HG03354 (cell line): Measurements from ENCODE around the gene FAM117A.
"Not testable (repeated sequence)": the region's sequence is repeated elsewhere in the genome, so short reads cannot be mapped to it uniquely, and the experiment has no call there.

Source experiments
- ATAC-seq: cut with Tn5 transposase; IDR thresholded peaks from one replicate; pipeline ENCODE4 v1.9.1; 2021; ENCODE audit warnings: mild to moderate bottlenecking; ENCODE audit not compliant: unreplicated experiment, poor library complexity, severe bottlenecking

The FAM117A gene

DNA sequence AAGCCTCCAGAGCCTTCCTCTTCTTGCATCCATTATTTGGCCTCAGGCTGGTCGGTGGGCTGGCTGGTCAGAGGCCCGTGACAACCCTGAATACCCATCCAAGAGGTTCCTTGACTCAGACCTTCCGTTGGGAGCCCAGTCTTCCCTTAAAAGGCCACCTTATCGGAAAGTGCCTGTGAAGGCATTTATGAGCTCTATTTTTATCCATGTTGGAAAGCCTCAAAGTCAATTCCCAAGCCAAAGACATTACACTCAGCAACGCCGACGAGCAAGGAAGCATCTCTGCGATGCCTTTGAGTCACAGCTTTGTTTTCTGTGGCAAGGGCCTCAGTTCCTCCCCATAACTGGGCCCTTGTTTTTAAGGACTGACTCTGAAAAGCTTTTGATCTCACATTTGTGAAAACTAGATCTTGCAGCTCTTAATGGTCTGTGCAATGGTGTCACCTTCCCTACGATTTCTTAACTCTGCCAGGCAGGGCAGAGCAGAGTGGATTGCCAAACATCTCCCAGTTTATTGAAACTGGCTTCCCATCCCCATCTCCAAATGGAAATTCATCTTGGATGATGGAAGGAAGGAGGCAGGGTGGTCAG, 72.8 kb downstream of the FAM117A start:
- no peak for ATAC-seq

DNA sequence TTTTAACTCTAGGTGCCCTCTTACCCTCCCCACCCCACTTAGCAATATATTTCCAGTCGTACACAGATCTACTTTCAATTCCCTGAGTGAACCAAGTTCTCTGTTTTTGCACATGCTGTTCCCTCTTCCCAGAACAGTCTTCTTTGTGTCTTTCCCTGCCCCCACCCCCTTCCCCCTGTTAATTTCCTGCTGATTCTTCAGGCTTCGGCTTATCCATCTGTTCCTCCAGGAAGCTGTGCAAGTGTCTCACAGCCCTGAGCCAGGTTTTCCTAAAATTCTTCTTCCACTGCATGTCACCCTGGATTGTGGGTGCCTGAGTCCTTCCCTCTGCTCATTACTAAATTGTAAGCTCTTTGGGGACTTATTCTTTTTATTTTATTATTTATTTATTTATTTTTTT, 73.7 kb downstream of the FAM117A start:
- ATAC-seq, result no peak

DNA sequence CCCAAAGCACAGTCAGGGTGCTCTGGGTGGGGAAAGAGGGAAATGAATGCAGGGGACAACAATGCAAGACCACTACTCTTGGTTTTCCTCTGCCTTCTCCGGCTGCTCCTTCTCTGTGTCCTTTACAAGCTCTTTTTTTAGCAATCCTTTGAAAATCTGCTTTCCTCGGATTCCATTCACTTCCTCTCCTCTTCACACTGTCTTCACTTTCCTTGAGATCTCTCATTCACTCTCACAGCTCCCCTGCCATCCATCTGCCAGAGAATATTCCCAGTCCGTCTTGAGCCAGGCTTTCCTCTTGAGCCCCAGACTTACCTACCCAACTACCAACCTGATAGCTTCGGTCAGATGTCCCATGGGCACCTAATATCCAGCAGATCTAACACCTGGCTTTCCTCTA, 75.1 kb downstream of the FAM117A start:
- ATAC-seq, result no peak

DNA sequence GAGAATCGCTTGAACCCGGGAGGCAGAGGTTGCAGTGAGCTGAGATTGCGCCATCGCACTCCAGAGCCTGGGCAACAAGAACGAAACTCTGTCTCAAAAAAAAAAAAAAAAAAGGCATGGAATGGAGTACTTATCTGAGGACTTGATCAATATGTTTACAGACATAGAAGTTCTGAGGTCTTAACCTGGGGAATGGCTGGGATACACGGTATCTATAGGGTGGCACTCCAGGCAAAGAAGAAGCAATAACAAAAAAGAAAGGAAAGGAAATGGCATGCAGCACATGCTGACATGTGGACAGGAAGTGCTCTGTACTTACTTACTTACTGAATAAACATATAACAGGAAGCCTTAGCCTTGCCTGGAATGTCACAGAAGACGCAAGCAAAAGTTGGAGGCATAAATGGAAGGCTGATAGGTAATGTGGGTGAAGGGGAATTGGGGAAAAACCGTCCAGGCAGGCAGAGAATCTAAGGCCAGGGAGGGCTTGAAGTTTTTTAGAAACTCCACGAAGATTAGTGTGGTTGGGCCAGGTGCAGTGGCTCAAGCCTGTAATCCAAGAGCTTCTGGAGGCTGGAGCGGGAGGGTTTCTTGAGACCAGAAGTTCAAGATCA, 75.9 kb downstream of the FAM117A start:
- no peak for ATAC-seq

DNA sequence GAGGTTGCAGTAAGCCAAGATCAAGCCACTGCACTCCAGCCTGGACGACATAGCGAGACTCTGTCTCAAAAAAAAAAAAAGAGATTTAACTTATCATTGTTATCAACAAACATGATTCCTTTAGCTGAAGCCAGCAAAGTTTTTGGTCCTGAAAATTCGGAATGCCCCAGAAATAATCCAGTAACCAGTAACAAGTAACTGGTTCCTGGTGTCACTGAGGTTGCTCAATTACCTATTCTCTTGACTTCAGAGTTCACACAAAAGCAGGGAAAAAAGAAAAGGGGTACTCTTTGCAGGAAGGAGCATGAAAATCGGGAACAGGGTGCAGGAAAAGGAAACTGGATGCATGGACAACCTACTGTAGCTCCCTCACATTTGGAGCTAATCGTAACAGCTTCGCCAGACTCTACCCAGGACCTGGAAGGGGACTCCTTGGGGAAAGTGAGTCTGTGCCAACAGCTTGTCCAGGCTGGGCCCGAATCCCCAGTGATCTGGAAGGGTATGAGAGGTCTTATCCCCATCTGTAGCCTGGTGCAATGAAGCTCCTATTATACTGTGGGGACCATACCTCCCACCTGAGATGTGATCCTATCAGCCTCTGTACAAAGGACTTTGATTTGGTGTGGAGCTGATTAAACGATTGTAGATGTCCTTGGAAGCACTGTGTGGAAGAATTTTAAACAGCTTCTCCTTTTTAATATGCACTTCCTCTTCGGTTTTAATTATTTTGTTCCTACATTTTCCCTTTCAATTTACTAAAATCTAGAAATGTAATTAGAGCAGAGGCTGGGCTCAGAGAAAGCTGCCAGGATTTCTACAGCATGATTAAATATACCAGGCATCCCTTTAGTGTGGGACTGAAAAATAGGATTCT, 82.6 kb downstream of the FAM117A start:
- no peak for ATAC-seq

DNA sequence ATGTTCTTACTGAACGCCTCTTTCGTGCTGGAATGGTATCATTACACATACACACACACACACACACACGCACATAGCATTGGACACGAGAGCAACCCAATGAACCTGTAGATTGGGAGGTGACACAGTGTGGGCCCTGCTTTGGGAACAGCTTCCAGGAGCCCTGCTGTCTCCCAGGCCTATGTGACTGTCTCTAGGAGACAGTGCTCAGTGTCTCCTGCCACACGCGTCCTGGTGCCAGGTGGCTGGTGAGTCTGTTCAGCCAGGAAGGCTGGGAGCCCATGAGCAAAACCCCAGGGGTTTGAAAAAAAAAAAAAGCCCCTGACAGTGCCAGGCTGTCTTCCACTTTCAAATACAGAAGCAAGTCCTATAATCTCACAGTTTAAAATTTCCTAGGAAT, 83.6 kb downstream of the FAM117A start:
- no peak for ATAC-seq

DNA sequence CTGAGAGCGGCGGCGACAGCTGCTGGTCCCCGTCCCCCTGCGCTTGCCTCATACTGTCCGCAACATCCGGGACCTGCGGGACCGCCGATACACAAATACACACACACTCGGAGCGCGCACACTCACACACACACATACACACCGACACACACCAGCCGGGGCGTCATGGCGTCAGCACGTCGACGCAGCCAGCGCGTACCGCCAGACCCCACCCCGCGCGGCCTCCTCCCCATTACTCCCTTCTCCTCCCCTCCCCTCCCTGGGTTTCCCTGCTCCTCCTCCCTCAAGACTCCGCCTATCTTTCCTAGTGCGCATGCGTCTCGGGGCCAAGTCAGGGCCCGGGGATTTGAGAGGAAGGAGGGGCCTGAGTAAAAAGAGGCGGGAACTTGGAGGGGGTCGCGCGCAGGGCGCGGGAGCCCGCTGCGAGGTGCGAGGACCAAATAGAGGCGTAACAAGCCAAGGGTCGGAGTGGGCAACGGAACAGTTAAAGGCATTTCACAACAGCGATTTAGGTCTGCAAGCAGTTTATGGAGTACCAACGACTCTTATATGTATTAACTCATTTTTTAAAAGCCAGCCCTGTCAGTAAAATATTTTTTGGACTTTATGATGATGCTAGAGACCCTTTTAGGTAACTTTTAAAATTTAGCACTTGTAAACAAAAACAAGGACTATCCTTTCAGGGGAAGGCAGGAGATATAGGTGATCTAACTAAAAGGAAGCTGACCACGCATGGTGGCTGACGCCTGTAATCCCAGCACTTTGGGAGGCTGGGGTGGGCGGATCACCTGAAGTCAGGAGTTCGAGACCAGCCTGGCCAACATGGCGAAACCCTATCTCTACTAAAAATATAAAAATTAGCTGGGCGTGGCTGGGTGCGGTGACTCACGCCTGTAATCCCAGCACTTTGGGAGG, 85.7 kb downstream of the FAM117A start, which contains the start of gene SPOP:
SPOP (minus strand) TSS at position 165 of the 915 bp plus-strand sequence. CDS start 55,287 bp downstream, outside the sequence.
- peak; percentile 71 for ATAC-seq

DNA sequence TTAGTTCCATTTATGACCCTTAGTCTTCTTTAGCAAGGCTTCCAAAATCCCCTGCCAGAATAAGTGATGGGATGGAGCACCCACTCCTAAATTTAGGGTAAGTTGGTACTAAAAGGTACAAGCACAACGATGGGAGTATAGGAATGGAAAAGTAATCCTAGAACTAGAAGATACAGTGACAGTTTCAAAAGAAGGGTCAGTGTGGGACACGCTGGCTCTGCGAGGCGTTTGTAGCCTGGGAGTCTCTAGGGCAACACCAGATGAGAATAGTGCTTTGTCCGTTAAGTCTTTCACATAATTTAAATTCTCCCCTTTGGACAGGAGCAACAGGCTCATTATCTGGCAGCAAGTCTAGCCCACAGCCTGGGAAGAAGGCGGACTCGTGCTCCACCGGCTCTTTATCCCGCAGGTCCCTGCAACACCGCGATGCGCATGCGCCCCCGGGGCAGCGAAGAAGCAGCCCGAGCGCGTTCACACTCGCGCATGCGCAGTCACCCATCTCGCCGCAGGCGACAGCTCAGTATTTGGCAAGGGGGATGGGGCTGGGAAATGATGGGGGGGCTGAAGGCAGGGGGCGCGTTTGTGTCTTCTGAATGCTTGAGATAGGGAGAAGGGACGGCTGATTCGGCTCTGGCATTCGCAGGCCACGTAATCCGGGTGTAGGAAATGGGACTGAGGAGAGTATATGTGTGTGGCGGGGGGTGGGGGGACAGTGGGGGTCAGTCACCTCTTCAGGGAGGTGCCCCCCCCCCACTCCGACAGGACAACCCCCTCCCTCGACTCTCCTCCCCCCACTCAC, 86.6 kb downstream of the FAM117A start:
- ATAC-seq, result peak; percentile 59

DNA sequence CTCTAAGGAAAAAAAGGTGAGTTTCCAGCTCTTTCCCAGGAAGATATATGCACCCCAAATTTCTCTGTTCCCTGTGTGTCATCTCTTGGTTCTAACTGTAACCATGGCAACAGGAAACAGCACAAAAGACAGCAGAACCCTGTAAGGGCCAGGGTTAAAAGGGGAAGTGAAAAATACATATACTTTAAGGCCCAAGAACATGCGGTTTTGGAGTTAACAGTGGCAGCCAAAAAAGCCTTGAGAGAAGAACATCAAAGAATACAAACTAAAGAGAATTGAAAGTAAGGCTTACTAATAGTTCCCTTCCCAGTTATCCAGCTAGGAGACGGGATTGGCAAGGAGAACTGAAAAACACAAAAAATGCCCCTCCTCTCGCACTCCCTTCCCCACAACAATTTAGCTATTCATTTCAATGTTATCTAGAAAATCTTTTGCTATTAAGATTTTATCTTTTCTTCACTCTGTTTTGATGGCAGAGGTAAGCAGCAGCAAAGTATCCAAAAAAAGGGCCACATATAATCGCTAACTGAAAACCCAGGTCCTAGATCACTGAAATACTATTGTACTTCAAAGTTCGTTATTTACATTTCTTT, 87.6 kb downstream of the FAM117A start:
- ATAC-seq, result peak; percentile 65

DNA sequence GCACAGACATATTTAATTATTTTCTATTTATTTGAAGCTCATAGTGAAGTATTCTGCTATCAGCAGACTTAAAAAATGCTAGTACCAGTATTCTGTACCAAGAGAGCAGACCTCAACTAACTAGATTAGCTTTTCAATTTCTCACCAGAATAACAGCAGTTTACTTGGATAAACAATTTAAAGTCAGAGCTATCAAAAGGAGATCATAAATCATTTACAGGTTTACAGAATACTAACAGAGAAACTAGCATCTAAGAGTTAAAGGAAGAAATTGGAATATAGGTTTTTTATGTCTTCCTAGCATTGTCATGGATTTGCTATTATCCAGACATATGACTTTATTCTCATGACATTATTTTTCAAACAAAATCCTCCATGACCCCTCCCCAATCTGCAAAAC, 89.4 kb downstream of the FAM117A start:
- ATAC-seq, result no peak

DNA sequence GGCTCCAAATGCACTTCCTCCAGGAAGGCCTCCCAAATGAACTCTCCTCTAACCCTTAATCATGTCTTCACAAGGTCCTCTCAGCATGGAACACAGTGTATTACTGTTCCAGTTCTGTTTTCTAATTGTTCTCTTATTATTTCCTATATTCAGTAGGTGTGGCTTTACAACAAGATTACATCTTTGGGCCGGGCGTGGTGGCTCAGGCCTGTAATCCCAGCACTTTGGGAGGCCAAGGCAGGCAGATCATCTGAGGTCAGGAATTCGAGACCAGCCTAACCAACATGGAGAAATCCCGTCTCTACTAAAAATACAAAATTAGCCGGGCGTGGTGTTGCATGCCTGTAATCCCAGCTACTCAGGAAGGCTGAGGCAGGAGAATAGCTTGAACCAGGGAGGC, 90.3 kb downstream of the FAM117A start:
- not testable (repeated sequence) for ATAC-seq

DNA sequence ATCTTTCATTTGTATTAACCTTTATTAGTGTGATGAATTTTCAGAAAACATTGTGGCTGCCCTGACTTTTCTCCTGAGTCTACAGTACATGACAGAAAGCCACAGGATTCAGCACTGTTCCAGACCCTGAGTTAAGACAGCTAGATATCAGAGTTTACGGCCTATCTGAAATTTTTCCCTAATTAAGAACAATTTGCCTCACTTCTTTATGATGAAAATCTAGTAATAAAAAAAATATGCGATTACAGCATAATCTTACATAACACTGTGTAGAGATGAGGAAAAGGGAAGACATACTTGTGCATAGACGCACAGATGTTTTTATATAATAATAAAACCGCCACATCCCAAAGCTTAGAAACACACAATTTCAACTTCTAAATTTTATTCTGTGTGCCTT, 93.3 kb downstream of the FAM117A start:
- ATAC-seq, result no peak

DNA sequence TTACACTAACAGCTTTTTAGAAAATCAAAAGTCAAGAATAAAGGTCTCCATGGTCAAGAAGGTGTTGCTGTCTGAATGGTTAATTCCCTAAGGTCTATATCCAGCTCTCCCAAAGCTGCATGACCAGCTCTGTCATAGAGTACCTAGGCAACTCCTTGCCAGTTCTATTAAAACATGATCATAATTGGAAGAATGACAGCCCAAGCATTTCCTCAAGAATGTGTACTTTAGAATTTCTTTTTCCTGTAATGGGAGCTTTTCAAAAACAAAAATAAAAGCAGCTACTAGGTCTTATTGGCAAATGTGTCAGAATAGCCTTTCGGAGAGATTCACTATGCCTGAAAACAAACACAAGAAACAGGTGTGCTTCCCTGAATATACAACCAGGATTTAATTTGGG, 93.9 kb downstream of the FAM117A start:
- ATAC-seq, result no peak

DNA sequence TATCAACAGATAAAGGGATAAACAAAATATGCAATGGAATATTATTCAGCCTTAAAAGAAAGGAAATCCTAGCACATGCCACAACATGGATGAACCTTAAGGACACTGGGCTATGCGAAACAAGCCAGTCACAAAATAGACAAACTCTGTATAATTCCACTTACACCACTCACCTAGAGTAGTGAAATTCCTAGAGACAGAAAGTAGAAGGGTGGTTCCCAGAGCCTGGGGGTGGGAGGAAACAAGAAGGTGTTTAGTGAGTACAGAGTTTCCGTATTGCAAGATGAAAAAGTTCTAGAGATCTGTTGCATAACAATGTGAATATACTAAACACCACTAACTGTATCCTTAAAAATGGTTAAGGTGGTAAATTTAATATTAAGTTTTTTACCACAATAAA, 96.1 kb downstream of the FAM117A start:
- no peak for ATAC-seq

DNA sequence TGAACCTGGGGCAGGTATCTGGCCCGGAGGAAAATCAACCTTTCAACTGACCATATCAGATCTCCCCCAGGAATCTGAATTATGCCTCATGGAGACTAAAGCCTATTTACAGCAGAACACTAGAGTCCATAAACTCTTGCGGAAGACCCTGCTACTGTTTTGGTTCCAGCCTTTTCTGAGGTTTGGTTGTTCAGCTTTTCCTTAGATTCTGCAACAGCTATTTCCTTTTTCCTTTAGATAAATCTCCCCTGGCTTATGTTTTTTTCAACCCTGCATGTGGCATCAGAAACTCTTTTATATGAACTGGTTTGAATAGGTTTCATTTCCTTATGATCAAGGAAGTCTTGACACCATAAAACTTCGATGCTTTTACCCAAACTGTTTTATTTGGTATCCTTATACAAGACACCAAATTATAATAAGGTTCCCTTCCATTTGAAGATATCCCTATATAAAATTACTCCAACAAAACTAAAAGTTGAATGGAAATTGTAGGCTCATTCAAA, 99.2 kb downstream of the FAM117A start:
- ATAC-seq, result no peak
